Measurements from ENCODE around the gene ADAMTS3.

The ADAMTS3 gene

GRCh38 chr4:72448231-72448630, 120.8 kb downstream of the ADAMTS3 start:
- Histone ChIP-seq H3K9me3 (no peaks in the 10 kb centered on the region), H3K27ac (no peak overlapping the region), H3K27me3 (no peaks in the 10 kb centered on the region), H3K4me3 (ENCODE audit: low read depth in 1 of 2, low read length in 1 of 2) (no peak overlapping the region), H3K36me3 (no peaks in the 10 kb centered on the region), H3K4me1 (ENCODE audit: control insufficient read depth in 1 of 2, insufficient read depth in 1 of 2, low read depth in 1 of 2, low read length in 1 of 2) (no peaks in the 10 kb centered on the region)
- TF ChIP-seq, protein P1, sequence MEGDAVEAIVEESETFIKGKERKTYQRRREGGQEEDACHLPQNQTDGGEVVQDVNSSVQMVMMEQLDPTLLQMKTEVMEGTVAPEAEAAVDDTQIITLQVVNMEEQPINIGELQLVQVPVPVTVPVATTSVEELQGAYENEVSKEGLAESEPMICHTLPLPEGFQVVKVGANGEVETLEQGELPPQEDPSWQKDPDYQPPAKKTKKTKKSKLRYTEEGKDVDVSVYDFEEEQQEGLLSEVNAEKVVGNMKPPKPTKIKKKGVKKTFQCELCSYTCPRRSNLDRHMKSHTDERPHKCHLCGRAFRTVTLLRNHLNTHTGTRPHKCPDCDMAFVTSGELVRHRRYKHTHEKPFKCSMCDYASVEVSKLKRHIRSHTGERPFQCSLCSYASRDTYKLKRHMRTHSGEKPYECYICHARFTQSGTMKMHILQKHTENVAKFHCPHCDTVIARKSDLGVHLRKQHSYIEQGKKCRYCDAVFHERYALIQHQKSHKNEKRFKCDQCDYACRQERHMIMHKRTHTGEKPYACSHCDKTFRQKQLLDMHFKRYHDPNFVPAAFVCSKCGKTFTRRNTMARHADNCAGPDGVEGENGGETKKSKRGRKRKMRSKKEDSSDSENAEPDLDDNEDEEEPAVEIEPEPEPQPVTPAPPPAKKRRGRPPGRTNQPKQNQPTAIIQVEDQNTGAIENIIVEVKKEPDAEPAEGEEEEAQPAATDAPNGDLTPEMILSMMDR (IDR thresholded peaks at IDR 0.05) = no peak

DNA sequence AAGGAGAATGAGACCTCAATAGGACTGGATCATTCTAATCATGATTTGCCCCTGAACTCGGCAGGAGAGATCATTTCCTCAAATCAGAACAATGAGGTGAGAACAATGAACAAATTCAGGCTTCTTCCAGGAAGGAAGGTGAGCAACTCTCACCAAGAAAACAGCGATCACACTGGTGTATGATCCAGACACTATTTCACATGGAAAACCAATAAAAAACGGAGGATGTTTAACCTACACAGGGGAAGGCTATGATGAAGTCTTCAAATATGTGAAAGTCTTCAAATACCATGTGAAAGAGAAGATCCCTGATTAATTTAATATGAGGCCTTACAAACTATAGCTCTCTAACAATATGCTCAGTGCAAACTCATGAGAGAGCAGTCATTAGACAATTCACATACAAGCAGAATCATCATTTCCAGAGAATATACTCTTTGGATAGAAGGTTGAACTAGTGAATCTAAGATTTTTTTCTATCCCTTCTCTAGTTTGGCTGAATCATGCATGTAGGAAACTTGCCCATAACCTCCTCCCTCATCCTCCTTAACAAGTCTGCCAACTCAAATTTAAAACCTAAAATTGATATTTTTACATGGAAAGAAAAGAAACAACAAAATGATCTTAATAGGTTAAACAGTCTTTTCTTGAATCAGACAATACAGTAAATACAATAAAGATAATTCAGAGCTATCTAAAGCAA, 122.5 kb downstream of the ADAMTS3 start:
- Histone ChIP-seq H3K9me3 (no peaks in the 10 kb centered on the region), H3K4me3 (ENCODE audit: low read depth in 1 of 2, low read length in 1 of 2) (no peak overlapping the region), H3K27ac (no peak overlapping the region), H3K27me3 (no peaks in the 10 kb centered on the region), H3K36me3 (no peaks in the 10 kb centered on the region), H3K4me1 (ENCODE audit: control insufficient read depth in 1 of 2, insufficient read depth in 1 of 2, low read depth in 1 of 2, low read length in 1 of 2) (no peaks in the 10 kb centered on the region)
- TF ChIP-seq, protein P1 (IDR thresholded peaks at IDR 0.05) = no peak

- Histone ChIP-seq H3K27ac (no peak overlapping the region), H3K4me3 (ENCODE audit: low read depth in 1 of 2, low read length in 1 of 2) (no peak overlapping the region), H3K9me3 (no peaks in the 10 kb centered on the region), H3K4me1 (ENCODE audit: control insufficient read depth in 1 of 2, insufficient read depth in 1 of 2, low read depth in 1 of 2, low read length in 1 of 2) (no peaks in the 10 kb centered on the region), H3K27me3 (no peaks in the 10 kb centered on the region), H3K36me3 (no peaks in the 10 kb centered on the region)
- TF ChIP-seq, protein P1 (IDR thresholded peaks at IDR 0.05) = no peak
These were observed 124.9 kb downstream of the ADAMTS3 start for GRCh38 chr4:72444092-72444491.

DNA sequence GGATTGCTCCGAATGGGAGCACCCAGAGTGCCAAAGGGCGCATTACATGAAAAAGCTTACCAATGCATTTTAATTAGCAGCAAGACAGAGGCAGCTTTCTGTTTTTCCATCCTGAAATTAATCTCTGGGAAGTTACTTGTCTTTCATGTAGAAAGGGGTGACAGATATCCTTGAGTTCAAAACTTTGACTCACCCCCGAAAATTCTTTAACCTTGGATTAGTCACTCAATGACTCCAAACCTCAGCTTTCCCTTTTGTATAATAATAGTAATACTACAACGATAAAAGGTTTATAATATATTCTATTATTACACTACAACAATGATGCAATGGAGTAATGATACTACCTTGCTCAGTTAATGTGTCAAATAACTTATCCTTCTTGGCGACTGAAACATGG, 126.3 kb downstream of the ADAMTS3 start:
- Histone ChIP-seq H3K9me3 (no peaks in the 10 kb centered on the region), H3K4me1 (ENCODE audit: control insufficient read depth in 1 of 2, insufficient read depth in 1 of 2, low read depth in 1 of 2, low read length in 1 of 2) (no peaks in the 10 kb centered on the region), H3K27me3 (no peaks in the 10 kb centered on the region), H3K36me3 (no peaks in the 10 kb centered on the region), H3K4me3 (ENCODE audit: low read depth in 1 of 2, low read length in 1 of 2) (no peak overlapping the region), H3K27ac (no peak overlapping the region)
- TF ChIP-seq, protein P1 (IDR thresholded peaks at IDR 0.05) = no peak

GRCh38 chr4:72442147-72442546, 126.9 kb downstream of the ADAMTS3 start:
- no peaks in the 10 kb centered on the region for H3K36me3 ChIP-seq
- TF ChIP-seq, protein P1 (IDR thresholded peaks at IDR 0.05) = no peak
- H3K4me1 ChIP-seq (ENCODE audit: control insufficient read depth in 1 of 2, insufficient read depth in 1 of 2, low read depth in 1 of 2, low read length in 1 of 2) = no peaks in the 10 kb centered on the region
- no peak overlapping the region for H3K27ac ChIP-seq
- no peak overlapping the region for H3K4me3 ChIP-seq (ENCODE audit: low read depth in 1 of 2, low read length in 1 of 2)
- no peaks in the 10 kb centered on the region for H3K27me3 ChIP-seq
- H3K9me3 ChIP-seq = no peaks in the 10 kb centered on the region

Data from neutrophil (primary cell).